TTC549 (cell line): Measurements from ENCODE around the gene B4GALT7.
"Not testable (repeated sequence)": the region's sequence is repeated elsewhere in the genome, so short reads cannot be mapped to it uniquely, and the experiment has no call there.

Experiments used
- FAIRE-seq: peaks from 2 replicates; lab custom pipeline; 2012; peaks lifted over from hg19 to GRCh38; lab: Jason Lieb, UNC

B4GALT7 gene, protein sequence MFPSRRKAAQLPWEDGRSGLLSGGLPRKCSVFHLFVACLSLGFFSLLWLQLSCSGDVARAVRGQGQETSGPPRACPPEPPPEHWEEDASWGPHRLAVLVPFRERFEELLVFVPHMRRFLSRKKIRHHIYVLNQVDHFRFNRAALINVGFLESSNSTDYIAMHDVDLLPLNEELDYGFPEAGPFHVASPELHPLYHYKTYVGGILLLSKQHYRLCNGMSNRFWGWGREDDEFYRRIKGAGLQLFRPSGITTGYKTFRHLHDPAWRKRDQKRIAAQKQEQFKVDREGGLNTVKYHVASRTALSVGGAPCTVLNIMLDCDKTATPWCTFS

DNA sequence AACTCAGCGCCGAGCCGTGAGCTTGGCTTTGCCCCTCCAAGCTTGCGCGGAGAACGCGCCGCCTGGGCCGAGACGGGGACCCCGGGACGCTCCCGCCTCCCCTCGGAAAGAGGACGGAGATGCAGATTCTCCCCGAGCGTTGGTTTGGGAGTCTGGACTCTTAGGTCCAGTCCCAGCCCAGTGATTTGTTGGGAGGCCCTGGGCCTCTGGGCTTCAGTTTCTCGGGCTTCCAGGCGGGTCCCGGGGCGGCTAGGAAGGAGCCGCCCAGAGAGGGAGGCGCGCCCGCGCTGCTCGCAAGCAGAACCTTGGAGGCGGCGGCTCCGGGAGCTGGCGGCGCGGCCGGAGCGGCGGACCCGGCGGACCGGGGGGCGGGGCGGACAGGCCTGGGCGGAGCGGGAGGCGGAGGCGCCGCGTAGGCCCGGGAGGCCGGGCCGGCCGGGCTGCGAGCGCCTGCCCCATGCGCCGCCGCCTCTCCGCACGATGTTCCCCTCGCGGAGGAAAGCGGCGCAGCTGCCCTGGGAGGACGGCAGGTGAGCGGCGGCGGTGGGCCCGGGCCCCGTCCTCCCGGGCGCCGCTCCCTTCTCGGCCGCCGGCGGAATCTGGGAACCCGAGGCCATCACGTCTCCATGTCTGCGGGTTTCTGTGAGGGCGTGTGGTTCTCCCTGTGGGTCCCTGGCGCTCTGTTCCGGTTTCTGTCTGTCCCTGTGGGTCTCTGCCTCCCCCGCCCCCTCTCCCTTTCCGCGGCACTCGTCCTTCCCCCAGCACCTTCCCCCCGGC, at the start of gene B4GALT7:
B4GALT7 (plus strand) TSS at position 402 of the 777 bp plus-strand sequence; CDS start at position 481, 79 bp downstream.
- no peak for FAIRE-seq

DNA sequence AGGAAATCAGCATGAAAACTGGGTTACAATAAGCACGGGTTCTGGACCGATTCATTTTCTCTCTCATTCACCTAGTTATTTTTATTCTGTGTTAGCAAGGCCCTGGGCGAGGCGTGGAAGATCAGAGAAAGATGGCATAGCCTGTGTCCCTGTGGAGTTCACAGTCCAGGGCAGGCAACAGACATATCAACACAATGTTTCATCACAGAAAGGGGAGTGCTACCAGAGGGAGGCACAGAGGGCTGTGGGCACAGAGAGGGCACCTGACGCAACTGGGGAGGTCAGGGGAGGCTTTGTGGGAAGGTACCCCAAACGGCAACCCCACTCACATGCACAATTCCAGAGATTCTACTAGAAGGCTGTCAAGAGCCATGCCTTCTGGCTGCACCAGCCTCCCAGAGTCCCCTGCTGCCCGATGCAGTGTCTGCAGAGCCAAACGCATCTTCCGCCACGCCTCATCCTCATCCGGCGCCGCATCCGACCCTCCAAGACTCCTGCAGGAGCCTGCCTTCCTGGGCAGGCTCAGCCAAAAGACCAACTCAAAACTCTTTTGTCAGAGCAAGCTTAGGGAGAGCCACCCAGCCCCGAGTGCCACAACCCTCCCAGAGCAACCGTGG, 47.0 kb upstream of the B4GALT7 start:
- FAIRE-seq = no peak

DNA sequence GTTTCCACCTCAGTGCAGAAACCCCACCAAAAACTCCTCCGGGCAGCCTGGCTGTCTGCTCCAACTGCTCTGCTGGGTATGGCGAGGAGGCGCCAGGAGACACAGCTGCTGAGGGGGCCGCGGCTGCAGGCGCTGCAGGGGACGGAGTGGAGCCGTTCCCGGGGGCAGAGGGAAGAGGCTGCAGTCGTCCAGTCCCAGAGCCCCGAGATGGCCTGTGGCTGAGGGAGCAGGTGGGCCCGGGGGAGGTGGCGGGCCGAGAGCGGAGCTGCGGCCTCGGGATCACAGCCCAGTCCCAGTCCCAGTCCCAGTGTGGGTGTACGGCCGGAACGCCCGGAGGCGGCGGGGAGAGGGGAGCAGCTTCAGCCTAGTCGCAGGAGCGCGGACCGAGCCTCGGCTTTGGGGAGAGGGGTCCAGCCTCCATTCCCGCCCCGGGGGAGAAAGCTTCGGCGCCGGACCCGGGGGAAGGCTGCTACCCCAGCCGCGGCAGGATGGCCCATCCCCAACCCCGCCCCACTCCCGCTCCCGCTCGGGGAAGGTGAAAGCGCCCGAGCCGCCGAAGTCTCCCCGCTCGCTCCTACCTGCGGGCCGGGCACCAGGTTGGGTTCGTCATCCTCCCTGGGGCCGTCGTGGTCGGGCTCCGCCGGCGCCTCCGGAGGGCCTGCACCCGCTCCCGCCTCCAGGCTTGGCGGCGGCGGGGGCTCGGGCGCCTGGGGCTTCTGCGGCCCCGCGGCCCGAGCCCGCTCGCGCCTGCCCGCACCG, 46.1 kb upstream of the B4GALT7 start:
- no peak for FAIRE-seq

DNA sequence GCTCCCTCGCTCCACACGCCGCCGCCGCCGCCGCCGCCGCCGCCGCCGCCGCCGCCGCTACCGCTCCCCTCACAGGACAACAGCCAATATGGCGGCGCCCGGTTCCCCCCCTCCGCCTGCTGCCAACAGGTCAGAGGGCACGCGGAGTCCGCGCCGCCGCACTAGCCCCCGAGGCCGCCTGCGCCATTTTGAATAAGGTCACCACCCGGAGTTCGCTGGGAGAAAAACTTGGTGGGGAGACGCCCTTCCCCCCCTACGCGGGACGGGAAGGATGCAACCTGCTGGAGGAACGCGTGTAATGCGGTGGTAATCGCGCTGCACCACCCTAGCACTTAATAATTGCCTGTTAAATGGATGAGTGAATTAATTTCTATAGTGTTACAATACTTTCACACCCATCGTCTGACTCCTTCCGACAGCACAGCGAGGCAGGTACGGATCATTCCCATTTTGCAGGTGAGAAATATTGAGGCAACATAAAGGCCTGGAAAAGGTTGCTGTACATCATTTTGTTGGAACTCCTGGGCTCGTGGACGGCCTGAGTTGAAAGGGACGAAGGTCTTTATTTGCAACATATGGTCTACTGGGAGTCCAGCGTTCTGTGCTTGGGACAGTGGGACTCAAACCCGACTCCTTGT, 45.3 kb upstream of the B4GALT7 start, which contains the start of gene FAM193B:
FAM193B (minus strand) TSS at position 90 of the 638 bp plus-strand sequence. CDS start 105 bp downstream, outside the sequence.
- FAIRE-seq = no peak

DNA sequence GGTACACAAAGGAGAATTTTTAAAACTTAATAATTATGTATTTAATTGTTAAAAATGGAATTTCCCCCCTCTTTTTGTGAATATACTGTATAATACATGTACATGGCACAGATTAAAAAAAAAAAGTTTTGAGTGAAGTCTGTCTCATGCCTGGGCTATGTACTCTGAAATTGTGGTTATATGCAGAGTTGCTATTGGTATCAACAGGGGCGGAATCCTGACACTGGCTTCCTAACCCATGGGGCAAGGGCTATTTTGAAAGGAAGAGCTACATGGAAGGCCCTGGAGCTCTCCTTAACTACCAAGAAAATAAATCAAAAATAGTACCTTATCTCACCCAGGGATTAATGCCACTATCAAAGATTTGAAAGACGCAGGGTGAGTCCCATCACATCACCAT, 44.7 kb upstream of the B4GALT7 start:
- no peak for FAIRE-seq

DNA sequence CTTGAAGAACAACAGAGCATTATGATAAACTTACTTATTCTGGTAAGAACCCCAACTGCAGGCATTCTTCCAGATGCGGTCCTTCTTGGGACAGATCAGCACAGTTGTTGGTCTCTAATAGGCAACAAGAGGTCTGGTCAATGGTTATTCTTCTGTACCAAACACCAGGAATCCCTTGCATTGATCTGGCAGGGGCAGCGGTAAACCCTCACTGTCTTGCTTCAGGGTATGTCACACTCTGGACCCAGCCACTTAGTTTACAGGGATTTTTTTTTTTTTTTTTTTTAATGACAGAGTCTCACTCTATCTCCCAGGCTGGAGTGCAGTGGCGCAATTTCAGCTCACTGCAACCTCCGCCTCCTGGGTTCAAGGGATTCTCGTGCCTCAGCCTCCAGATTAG, 44.3 kb upstream of the B4GALT7 start:
- no peak for FAIRE-seq

DNA sequence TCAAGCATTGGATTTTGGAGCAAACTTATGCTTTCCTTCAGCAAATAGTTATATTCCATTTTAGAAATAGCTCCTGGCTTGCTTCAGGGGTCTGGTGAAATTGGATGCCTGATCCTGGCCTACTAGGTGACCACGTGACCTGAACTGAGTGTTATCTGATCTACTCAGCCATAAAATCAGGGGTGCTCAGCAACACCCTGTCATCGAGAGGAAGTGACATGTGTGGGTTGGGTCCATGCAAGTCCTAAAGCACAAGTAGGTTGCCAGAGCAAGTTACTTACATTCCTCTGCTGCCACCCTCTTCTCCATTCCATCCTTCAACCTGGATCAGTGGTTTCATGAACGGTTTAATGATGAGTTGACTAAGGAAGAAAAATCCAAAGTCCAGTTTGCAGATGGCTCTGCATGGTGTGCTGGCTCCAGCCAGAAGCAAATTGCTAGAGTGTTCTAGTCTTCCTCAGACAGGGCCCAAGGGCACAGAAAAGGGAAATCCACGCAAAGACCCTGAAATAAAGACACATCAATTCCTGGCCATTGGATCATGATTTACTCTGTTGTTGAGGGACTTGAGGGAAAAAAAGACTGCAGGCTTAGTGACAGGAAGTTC, 42.8 kb upstream of the B4GALT7 start:
- FAIRE-seq = no peak

DNA sequence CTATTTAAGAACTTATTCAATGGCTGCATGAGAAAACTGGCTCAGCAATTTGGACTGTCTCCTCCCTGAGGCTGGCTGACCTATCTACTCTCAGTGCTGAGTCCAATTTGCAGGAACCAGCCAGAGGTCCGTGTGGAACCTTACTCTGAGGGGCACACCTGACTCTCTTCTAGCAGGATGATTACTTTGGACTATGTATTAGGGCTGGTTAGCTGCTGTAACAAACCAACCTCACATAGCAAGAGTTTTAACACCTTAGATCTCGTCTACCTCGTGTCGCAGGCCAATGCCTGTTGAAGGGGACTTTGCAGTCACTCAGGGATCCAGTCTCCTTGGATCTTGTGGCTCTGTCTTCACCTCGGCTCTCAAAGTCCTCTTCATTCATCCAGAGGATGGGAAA, 42.1 kb upstream of the B4GALT7 start:
- no peak for FAIRE-seq

DNA sequence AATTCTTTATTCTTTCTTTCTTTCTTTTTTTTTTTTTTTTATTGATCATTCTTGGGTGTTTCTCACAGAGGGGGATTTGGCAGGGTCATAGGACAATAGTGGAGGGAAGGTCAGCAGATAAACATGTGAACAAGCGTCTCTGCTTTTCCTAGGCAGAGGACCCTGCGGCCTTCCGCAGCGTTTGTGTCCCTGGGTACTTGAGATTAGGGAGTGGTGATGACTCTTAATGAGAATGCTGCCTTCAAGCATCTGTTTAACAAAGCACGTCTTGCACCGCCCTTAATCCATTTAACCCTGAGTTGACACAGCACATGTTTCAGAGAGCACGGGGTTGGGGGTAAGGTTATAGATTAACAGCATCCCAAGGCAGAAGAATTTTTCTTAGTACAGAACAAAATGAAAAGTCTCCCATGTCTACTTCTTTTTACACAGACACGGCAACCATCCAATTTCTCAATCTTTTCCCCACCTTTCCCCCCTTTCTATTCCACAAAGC, 40.4 kb upstream of the B4GALT7 start:
- FAIRE-seq = not testable (repeated sequence)

DNA sequence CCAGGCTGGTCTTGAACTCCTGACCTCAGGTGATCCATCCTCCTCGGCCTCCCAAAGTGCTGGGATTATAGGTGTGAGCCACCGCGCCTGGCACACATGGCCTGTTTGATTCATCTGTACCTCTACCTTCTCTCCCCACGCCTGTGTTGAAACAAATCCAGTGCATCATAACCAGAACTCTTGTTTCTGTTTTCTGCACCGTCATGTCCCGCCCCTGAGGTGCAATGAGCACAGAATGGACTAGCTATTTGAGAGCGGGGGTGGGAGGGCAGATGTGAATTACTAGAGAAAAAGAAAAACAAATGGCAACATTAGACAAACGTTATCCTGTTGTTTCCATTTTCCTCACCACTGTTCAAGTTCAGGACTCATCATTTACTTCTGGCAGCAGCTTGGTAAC, 34.9 kb upstream of the B4GALT7 start:
- no peak for FAIRE-seq

DNA sequence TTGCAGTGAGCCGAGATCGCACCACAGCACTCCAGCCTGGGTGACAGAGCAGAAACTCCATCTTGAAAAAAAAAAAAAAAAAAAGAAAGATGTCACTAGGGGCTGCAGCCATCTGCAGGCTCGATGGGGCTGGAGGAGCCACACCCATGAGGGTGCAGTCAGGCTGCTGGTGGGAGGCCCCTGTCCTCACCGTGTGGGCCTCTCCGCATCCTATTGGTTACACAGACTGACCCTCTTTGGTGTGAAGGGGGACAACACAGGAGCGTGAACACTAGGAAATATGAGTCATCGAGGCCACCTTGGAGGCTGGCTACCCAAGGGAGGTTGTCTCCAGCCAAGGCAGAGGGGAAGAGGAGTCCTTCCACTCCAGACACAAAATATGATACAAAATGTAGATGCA, 31.6 kb upstream of the B4GALT7 start:
- FAIRE-seq = no peak

DNA sequence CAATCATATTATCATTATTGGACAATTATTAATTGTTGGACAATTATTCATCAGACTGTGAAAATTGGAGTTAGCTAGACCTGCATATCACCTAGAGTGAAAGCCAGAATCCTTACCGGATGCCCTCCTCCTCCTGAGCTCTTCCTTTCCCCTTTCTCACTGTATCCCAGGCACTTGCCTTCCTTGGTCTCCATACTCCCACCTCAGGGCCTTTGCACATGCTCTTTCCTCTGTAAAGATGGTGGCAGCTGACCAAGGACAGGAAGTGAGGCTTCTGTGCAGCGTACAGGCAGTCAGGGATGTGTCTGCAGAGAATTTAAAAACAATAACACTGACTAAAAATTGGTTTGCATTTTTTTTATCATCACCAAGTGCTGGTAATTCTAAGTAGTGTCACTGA, 30.0 kb upstream of the B4GALT7 start:
- no peak for FAIRE-seq

DNA sequence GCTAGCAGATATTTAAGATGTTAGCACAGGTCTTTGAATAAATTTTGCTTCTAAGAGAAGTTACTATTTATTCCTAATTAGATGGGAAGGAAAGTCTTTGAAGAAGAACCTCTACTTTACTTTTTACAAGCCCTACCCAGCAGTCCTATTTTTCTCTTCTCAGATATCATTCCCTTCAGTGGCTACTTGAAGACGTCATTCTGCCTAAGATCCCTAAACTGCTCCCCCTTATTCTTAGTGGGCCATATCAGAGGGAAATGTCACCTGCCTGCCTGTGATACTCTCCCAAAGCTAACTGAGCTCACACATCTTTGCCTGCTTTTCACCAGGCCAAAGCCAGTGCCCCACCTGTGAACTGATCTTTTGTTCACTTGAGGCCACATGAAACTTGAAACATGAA, 24.4 kb upstream of the B4GALT7 start:
- no peak for FAIRE-seq

DNA sequence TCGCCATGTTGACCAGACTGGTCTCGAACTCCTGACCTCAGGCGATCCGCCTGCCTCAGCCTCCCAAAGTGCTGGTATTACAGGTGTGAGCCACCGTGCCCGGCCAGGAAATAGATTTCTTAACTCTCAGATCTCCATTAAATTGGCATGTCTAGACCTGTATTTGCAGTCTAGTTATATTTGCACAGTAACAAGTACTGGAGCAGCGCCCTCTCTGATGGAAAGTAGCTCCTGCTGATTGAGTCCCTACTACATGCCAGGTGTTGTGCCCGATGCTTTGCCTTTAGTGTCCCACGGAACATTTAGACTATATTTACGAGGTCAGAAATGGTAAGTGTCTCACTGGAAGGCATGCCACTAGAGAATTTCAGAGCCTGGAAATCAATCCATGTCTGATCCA, 23.8 kb upstream of the B4GALT7 start:
- FAIRE-seq = no peak

DNA sequence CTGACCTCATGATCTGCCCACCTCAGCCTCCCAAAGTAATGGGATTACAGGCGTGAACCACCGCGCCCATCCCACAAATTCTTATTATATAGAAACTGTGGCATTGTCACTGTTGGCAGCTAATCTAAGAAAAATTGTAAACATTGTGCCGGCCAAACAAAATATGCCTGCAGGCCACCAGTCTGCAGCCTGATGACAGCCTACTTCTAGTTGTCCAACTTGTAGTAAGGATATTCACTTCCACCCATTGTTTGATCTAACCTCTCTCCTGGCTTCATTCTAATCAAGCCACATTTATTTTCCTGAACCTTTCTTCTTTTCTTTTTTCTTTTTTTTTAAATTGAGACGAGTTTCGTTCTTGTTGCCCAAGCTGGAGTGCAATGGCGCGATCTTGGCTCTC, 21.6 kb upstream of the B4GALT7 start:
- FAIRE-seq = no peak

DNA sequence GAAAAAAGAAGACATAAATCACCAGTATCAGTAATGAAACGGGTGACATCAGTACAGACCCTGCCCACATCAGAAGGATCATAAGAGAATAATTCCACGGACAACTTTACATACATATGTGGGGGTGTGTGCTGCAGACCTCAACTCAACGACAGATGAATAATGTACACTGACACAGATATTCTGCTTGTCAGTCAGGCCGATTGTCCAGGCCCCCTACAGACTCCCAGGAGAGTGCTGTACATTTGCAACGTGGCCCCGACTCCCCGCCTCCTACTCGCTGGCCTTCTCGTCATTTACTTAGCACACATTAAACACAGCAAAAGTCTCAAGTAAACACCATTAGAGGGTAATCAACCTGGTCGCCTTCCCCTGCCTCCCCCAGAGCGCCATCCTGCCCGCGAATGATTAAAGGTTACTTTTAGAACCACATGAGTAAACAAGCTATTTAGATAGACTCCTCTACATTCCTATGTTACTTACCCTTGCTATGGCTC, 11.5 kb upstream of the B4GALT7 start:
- no peak for FAIRE-seq

DNA sequence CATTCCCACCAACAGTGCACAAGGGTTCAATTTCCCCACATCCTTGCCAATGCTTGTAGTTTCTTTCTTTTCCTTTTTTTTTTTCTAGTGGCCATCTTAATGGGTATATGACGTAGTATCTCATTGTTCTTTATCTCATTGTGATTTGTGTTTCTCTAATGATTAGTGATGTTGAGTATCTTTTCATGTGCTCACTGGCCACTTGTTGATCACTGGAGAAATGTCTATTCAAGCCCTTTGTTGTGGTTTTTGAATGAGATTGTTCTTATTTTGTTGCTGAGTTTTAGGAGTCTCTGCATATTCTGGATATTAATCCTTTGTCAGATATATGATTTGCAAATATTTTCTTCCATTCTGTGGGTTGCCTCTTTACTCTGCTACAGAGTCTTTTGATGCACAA, 9.5 kb upstream of the B4GALT7 start:
- FAIRE-seq = no peak

DNA sequence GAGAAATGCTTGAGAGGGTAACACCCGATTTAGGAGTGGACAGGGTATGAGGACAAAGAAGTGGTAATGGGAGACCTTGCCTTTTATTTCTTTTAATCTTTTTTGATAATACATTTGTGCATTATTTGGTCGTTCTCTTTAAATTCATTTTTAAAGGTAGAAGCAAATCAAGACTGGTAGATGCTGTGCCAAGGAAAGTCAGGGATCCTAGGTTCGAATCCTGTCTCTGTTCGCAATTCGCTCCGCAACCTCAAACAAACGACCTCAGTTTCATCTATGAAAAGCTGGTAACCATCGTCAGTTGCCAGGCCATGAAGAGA, 8.3 kb upstream of the B4GALT7 start:
- FAIRE-seq = no peak

DNA sequence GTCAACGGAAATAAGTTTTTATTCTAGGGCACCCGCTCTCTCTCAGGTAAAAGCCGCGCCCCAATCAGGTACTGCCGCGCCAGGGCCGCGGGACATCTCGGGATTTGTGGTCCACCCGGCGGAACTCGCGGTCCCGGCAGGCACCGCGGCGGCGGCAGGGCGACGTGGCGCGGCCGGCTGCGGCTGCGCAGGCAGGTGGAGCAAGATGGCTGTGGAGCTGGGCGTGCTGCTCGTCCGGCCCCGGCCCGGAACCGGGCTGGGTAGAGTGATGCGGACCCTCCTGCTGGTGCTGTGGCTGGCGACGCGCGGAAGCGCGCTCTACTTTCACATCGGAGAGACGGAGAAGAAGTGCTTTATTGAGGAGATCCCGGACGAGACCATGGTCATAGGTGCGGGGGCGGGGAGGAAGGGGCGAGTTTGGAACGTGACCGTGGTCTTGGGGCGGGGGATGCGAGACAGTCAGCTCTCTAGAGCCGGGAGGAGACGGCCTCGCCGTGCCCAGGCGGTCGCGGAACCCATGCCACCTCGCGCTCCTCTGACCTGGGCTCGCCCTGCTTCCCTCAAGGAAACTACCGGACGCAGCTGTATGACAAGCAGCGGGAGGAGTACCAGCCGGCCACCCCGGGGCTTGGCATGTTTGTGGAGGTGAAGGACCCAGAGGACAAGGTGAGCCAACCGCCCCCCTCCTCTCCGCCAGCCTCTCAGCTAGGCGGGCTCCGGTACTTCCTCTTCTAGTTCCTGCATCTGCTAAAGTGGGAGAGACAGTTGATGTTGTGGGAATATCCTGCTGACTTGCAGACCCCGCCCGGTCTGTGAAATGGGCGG, 7.7 kb upstream of the B4GALT7 start, which contains the start of gene TMED9:
TMED9 (plus strand) TSS at position 194 of the 825 bp plus-strand sequence; CDS start at position 206, 12 bp downstream.
- FAIRE-seq = no peak

DNA sequence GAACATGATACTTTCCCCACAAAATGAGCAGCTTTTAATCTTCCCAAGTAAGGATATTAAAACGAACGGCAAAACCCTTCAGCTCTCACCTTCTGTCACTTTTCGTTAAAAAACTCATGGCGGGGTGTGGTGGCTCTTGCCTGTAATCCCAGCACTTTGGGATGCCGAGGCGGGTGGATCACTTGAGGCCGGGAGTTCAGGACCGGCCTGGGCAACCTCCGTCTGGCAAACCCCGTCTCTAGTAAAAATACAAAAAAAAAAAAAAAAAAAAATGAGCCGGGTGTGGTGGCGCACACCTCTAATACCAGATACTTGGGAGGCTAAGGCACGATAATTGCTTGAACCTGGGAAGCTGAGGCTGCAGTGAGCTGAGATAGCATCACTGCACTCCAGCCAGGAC, 7.0 kb upstream of the B4GALT7 start:
- FAIRE-seq = no peak
